Activated CD4-positive, CD25-positive, alpha-beta regulatory T cell (primary cell): Measurements from ENCODE around the gene CERS1.

Source experiments
- DNase-seq, 4 experiments: peaks; one replicate each; lab custom pipeline; 2025; lab: John Stamatoyannopoulos, UW

CERS1 gene

DNA sequence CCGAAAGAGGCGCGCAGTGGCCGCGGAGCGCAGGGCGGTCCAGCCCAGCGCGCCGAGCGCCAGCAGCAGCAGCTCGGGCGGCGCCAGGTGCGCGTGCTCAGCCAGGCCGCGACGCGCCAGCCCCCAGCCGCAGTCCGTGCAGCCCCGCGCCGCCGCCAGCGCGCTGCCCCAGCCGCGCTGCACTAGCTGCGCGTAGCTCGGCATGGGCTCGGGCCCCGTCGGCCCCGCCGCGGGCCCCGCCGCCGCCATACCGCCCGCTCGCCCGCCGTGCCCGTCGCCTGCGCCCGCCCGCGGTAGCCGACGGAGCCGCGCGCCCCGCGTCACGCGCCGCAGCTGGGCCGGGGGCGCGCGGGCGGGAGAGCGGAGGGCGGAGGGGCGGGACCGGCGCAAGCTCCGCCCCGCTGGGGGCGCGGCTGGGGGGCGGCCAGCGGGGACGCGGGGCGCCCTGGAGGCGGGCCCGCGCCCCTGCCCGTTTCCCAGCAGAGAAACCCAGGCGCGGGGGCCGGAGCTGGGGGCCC, at the start of gene CERS1:
TSS of gene CERS1 (minus strand) at position 335 of the 518 bp plus-strand sequence. CDS start at position 249, 86 bp downstream.
- no peak for DNase-seq

GRCh38 chr19:18945297-18945696, 49.3 kb upstream of the CERS1 start:
- no peak for DNase-seq

DNA sequence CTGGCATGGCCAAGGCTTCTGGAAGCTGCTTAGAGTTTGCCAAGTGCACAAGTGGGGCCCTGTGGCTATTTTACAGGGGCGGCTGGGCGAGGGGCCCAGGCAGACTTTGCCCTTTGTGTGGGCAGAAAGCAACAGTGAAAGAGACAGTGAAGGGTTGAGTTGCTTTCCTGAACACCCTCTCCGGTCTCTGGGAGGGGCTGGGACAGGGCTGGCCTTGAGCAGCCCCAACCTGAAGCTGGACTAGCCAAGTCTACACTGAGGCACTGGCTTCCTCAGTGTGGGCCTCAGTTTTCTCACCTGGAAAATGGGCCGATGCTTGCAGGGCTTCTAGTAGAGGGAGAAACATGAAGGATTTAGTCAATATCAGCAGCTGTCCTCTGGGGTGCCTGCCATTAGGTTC, 47.5 kb upstream of the CERS1 start:
- DNase-seq, result no peak

DNA sequence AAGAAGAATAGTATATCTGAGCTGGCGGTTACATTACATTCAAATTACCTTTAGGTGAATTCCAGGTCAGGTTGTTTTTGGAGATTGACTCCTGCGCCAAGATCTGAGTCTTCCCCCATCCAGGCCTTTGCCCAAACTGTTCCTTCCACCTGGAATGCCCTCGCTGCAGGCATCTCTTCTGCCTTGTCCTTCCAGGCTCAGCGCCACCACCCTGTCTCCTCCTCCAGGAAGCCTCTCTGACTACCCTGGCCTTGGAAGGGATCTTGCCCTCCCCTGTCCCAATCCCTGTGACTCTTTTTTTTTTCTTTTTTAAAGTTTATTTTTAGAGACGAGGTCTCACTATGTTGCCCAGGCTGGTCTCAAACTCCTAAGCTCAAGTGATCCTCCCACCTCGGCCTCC, 46.7 kb upstream of the CERS1 start:
- DNase-seq, result no peak

GRCh38 chr19:18941628-18942354, 45.8 kb upstream of the CERS1 start:
- no peak for DNase-seq

- peak; percentile 56 to 74 (median 68) for DNase-seq
Observed at GRCh38 chr19:18940769-18941627, 45.0 kb upstream of the CERS1 start, which contains the start of gene HOMER3. Gene HOMER3 (minus strand): TSS chr19:18941217. CDS start chr19:18938982, 2,235 bp downstream.

DNA sequence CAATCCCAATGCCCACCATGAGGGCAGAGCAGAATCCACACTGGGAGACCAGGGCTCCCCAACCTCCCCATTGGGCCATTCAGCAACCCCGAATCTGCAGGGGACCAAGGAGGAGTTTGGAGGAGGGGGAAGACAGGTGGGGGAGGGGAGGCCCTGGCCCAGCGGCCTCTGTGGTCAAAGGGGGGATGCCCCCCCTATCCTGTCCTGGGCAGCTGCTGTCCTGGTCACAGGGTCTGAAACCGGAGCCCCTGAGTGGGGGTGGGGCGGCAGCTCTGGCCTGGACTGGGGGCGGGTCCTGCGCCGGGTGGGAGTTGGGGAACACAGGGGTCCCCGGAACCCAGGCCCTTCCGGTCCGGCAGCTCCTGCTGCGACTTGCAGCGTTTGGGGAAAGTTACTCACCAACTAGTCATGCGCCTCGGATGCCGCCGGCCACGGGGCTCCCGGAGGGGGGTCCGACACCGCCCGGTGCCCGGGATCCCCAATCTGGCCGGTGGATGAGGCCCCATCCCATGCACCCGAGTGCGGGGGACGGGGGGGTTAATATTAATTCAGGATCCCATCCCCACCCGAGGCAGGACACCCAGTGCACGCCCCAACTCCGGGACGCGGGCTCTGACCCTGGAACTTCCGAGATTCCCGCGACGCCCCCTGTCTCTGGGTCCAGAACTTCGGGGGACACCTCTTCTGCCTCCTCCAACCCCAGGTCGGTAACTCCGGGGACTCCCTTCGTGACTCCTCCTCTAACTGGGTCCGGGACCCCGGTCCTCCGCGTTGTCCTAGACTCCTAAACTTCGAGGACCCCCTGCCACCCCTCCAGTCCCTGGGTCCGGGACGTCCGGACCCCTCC, 44.2 kb upstream of the CERS1 start:
- no peak for DNase-seq

DNA sequence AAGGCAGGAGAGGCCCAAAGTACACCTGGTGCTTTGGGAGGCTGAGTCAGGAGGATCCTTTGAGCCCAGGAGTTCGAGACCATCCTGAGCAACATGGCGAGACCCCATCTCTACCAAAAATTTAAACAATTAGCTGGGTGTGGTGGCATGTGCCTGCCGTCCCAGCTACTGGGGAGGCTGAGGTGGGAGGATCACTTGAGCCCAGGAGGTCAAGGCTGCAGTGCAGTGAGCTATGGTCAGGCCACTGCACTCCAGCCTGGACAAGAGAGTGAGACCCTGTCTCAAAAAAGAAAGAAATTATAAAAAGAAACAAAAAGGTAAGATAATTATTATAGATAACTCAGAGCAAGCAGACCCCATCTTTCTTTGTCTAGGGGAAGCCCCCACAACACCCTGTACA, 43.2 kb upstream of the CERS1 start:
- no peak for DNase-seq

DNA sequence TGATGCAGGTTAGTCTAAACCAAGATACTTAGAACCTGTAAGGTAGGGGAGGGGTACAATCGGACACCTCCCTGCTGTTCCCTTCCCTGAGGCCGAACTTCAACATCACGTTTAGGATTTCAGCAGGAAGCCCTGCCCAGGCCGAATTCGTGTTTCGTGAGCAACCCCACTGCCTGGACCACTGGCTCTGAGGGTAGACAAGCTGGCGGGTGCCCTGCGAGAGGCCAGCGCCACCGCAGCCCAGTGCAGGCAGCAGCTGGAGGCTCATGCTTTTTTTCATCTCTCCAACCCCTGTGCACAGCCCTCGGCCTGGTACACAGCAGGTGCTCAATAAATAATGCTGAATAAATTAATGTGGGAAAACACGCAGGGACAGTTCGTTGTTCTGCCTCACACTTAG, 37.3 kb upstream of the CERS1 start:
- no peak for DNase-seq

DNA sequence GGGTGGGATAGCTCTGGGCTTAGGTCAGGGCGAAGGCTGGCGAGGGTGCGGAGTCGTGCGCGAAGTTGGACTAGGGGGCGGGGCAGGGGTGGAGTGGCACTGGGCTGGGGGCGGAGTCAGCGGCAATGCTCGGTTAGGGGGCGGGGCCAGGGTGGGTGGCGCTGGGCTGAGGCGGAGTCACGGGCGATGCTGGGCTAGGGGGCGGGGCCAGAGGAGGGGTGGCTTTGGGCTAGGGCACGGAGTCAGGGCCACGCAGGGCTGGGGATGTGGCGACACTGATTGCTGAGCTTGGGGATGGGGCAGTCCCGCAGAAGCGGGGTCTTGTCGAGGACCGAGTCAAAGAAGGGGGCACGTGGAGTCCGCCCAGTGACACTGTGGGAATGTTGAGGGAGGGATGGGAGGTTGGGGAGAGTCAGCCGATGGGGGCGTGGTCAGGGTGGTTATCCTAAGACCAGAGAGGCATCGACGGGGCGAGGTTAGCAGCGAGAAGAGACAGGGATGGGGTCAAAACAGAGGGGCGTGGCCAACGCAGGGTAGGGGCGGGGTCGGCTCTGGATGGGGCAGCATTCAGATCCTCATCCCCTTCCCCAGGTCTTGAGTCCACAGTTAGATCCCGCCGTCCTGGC, 36.4 kb upstream of the CERS1 start:
- peak; percentile 65 to 79 (median 71) for DNase-seq

DNA sequence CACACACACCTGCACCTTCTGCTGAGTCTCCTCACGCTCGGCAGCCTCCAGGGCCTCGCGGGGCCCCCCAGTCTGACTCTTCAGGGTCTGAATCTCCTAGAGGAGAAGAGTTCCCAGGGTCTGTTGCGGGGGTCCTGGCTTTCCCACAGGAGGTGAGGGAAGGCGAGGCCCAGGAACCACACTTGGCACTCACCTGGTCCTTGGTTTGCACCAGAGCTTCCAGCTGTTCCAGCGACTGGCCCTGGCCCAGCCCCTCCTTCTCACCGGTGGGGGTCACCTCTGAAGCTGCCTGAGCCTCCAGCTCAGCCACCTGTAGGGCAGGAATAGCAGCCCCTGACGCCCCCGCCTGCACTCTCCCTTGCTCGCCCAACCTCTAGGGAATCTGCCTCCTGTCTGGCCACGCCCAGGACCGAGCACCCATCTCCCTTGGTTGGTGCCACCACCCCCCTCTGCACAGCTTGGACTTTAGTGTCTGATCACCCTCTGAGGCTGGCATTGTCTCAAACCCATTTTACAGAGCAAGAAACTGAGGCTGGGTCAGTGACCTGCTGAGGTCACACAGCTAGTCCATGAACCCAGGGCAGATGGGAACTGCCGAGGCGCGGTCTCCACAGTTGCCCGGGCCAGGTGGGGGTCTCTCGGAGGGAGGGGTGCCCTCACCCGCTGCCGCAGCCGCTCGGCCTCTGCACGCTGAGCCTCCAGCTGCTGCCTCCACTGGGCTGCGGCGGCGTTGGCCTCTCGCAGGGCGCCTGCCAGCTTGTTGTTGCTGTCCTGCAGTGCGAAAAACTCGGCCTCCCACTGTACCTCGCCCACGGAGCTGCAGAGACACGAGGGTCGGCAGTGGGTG, 35.6 kb upstream of the CERS1 start:
- no peak for DNase-seq

DNA sequence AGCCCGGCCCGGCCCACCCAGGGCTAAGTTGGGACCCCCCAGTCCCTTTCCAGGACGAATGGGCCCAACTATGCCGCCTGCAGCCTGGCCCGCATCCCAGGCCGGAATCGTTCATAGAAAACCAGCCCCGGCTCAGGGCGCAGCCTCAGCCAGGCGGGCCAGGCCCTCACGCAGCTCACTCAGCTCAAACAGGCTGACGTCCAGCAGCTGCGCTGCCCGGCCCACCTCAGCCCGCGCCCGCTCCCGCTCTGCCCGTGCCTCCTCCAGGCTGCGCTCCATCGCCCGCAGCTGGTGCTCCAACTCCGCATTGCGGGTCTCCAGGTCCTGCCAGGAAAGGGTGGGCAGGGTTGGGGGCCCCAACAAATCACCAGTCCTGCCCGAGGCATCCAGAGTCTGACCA, 33.4 kb upstream of the CERS1 start:
- no peak for DNase-seq

DNA sequence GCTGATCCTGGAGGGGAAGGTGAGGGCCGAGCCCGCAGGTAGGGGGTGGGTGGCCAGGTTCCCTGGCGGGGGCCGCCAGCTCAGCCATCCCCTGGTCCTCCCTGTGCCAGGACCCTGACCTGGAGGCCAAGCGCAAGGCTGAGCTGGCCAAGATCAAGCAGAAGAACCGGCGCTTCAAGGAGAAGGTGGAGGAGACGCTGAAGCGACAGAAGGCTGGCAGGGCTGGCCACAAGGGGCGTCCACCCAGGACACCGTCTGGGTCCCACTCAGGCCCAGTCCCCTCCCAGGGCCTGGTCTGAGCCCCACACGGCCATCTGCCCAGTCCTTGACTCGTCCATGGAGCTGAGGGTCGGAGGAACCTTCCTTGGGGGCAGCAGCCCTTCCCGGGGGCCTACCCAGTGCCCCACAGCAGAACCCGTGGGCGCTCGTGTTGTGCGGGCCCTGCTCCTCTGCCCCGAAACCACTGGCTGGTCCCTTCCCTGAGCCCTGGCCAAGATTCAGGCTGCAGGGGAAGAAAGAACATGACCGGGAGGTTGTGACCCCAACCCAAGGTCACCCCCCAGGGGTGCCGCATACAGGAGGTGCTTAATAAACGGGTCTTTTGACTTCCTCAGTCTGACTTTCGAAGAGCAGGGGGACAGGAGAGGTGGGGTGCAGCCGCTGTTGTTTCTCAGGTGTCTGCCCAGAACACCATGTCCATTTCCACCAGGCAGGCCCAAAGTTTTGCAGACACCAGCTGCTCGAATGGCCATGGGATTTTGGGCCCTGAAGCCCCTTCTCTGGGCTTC, 32.3 kb upstream of the CERS1 start:
- DNase-seq, result no peak

DNA sequence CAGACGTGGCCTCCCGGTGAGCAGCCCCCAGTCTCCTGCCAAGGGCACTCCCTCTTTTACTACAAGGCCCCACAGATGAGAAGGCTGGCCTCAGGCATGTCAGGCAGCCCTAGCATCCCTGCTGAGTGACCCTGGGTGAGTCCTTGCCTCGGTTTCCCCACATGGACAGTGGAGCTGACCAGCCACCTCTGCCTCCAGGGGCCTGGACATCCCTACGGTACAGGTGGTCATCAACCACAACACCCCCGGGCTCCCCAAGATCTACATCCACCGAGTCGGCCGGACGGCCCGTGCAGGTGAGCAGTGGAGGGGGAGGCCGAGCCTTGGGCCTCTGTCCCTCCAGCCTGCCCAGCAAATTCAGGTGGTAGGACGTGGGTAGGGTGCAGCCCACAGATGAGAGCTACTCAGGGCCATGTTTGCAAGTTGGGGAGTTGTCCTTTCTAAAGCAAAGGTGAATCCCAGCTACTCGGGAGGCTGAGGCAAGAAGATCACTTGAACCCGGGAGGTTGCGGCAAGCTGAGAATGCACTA, 28.8 kb upstream of the CERS1 start:
- no peak for DNase-seq

DNA sequence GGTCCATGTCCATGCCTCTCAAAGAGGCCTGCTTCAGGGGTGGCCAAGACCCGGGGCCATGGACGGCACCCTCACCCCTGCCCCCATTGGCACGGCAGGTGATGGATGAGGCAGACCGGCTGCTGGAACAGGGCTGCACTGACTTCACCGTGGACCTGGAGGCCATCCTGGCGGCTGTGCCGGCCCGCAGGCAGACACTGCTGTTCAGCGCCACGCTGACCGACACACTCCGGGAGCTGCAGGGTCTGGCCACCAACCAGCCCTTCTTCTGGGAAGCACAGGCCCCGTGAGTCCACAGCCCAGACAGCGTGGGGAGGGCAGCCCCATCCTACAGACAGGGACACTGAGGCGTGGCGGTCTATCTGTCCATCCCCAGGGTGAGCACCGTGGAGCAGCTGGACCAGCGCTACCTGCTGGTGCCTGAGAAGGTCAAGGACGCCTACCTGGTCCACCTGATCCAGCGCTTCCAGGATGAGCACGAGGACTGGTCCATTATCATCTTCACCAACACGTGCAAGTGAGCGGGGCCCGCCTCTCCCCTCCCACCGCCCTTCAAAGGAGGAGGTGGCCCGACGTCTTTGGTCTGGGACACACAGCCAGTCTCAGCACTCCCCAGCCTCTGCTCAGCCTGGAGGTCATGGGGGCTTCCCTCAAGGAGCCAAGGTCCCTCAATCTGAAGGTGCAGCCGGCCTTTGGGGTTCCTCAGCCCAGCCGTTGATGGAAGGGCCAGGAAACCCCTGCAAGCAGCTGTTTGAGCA, 26.4 kb upstream of the CERS1 start:
- DNase-seq, result no peak

- no peak for DNase-seq
Observed at GRCh38 chr19:18921593-18921992, 25.6 kb upstream of the CERS1 start.

DNA sequence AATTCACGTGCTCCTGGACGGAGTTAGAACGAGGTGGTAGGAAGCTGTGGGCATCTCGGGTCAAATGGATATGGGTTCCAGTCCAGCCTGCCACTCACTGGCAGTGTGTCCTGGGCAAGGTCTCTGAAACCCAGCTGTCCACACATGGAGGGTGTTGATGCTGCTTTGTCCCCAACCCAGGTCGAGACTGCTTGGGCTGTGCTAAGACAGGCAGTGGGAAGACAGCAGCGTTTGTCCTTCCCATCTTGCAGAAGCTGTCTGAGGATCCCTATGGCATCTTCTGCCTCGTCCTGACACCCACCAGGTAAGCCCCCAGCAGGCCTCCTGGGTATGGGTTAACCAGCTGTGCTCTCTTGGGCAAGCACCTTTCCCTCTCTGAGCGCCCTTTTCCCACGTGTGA, 24.4 kb upstream of the CERS1 start:
- no peak for DNase-seq

DNA sequence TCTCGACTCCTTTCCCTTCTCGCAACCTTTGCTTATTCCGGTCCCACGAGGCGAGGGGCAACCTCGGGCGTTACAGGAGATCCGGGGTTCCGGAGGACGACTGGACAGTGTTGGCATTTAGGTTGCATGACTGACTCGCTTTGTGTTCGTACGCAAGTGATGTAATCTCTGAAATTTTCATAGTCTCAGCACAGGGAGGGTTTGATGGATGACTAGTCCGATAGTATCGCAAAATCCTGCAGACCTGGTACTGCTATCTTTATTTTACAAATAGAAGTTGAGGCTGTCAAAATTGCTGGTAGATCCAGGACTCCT, 23.9 kb upstream of the CERS1 start:
- no peak for DNase-seq
